Measurements from ENCODE around the gene EGFR. TPM values are rescaled to one million over a fixed set of nuclear protein-coding genes. Genes with fewer than 3 reads are reported as not detected.

EGFR gene
- polyA plus RNA-seq, 1 of the 3 experiments (the other 2 are of a cell fraction): 37.6 TPM

- H3K9me2 ChIP-seq: no peaks in the 10 kb centered on the region
- H3K9ac ChIP-seq: no peak overlapping the region
- no peak overlapping the region for H2AFZ ChIP-seq (ENCODE audit: low read depth)
- no peaks in the 10 kb centered on the region for H4K20me1 ChIP-seq (ENCODE audit: insufficient read depth)
- WGBS (ENCODE audit: low lambda C conversion rate): 96% methylated on average over 19 of the region's 19 CpGs
- H3K4me2 ChIP-seq: no peak overlapping the region
- peaks cover 67 to 68% of the 10 kb centered on the region in 2 experiments for H3K36me3 ChIP-seq (replicated peaks in 1 of 2; ENCODE audit: control insufficient read depth in 1 of 2, insufficient read depth in 2 of 2, low read length in 1 of 2)
- ChIA-PET CTCF (interaction anchor here (1.0 to 5.6 kb wide), 2 partner anchors 74 to 250 kb away, joined by 3 to 44 read pairs; no protein-coding TSS in a partner anchor), POLR2A (no interaction called here)
- H3K27me3 ChIP-seq (ENCODE audit: insufficient read depth): no peaks in the 10 kb centered on the region
- H3F3A ChIP-seq (replicated peaks; ENCODE audit: insufficient read depth): peaks cover 20% of the 10 kb centered on the region
- TF ChIP-seq TEAD4 (IDR thresholded peaks at IDR 0.05; ENCODE audit: borderline replicate concordance, insufficient read depth) (no peak), FOXJ3 (CRISPR knock-in tag; IDR thresholded peaks at IDR 0.05) (no peak), NFIC (IDR thresholded peaks at IDR 0.05; ENCODE audit: borderline replicate concordance) (no peak)
- no peak overlapping the region; a peak in 1 of 4 replicates for H3K27ac ChIP-seq (ENCODE audit: low read depth in 2 of 2, low read length in 1 of 2)
- no peak overlapping the region for H3K4me3 ChIP-seq (ENCODE audit: low read depth in 2 of 2, low read length in 1 of 2)
- no peak for DNase-seq
- H3K9me3 ChIP-seq: no peaks in the 10 kb centered on the region
- peaks cover 5 to 54% of the 10 kb centered on the region in 2 experiments for H3K4me1 ChIP-seq (ENCODE audit: control insufficient read depth in 1 of 2, insufficient read depth in 2 of 2, low read depth in 1 of 2, low read length in 1 of 2)
- no peaks in the 10 kb centered on the region; the same call in 1 of the 2 replicates for H3K79me2 ChIP-seq (ENCODE audit: insufficient read depth)
Observed at GRCh38 chr7:55180963-55181542, 162.2 kb downstream of the EGFR start.

- TF ChIP-seq SIN3A (IDR thresholded peaks at IDR 0.05; ENCODE audit: borderline replicate concordance, low read depth, low read length) (no peak), SMC3 (IDR thresholded peaks at IDR 0.05; ENCODE audit: low read depth, low read length) (no peak), TAF1 (IDR thresholded peaks at IDR 0.05; ENCODE audit: borderline replicate concordance, low read depth, low read length) (no peak), EP300 (IDR thresholded peaks at IDR 0.05; ENCODE audit: borderline replicate concordance in 1 of 2, low read depth in 1 of 2, low read length in 1 of 2) (no peak), GABPA (IDR thresholded peaks at IDR 0.05; ENCODE audit: low read depth) (no peak), PBX3 (IDR thresholded peaks at IDR 0.05) (no peak), TCF12 (IDR thresholded peaks at IDR 0.05) (no peak), RXRA (IDR thresholded peaks at IDR 0.05; ENCODE audit: borderline replicate concordance, low read depth) (no peak), EZH2phosphoT487 (IDR thresholded peaks at IDR 0.05; ENCODE audit: borderline replicate concordance, low read depth) (no peak), REST (IDR thresholded peaks at IDR 0.05; ENCODE audit: low read depth, low read length) (no peak)
- Histone ChIP-seq H3K79me2 (ENCODE audit: insufficient read depth) (no peaks in the 10 kb centered on the region), H3K36me3 (replicated peaks in 1 of 2; ENCODE audit: control insufficient read depth in 1 of 2, insufficient read depth in 2 of 2, low read length in 1 of 2) (peaks cover 68 to 69% of the 10 kb centered on the region in 2 experiments), H2AFZ (ENCODE audit: low read depth) (no peak overlapping the region), H3K9ac (no peak overlapping the region), H3F3A (replicated peaks; ENCODE audit: insufficient read depth) (peaks cover 28% of the 10 kb centered on the region), H3K27ac (ENCODE audit: low read depth in 2 of 2, low read length in 1 of 2) (no peak overlapping the region), H3K4me2 (no peak overlapping the region), H3K4me3 (ENCODE audit: low read depth in 2 of 2, low read length in 1 of 2) (no peak overlapping the region), H3K9me3 (no peaks in the 10 kb centered on the region), H4K20me1 (ENCODE audit: insufficient read depth) (no peaks in the 10 kb centered on the region), H3K4me1 (ENCODE audit: control insufficient read depth in 1 of 2, insufficient read depth in 2 of 2, low read depth in 1 of 2, low read length in 1 of 2) (peaks cover 12 to 59% of the 10 kb centered on the region in 2 experiments), H3K27me3 (ENCODE audit: insufficient read depth) (no peaks in the 10 kb centered on the region), H3K9me2 (no peaks in the 10 kb centered on the region)
- ChIA-PET POLR2A (no interaction called here), CTCF (interaction anchor here (5.6 kb wide), 1 partner anchor 73 kb away, joined by 44 read pairs; no protein-coding TSS in a partner anchor)
- WGBS (ENCODE audit: low lambda C conversion rate): 100% methylated on average over 2 of the region's 4 CpGs
- no peak for DNase-seq
Observed at GRCh38 chr7:55181762-55182161, 162.9 kb downstream of the EGFR start.

Measured in SK-N-SH (cell line).